D721Med (cell line): ENCODE data around the gene GNRHR.

Experiments used
- DNase-seq: peaks from one replicate; pipeline ENCODE4 v3.0.0; 2011; ENCODE audit warnings: low spot score; ENCODE audit not compliant: insufficient read length
- FAIRE-seq: peaks from 2 replicates; lab custom pipeline; 2011; peaks lifted over from hg19 to GRCh38; lab: Jason Lieb, UNC
- TF ChIP-seq, protein P1 (sequence below): IDR thresholded peaks from 2 replicates; pipeline ENCODE4 v1.5.1; 2012; ENCODE audit warnings: mild to moderate bottlenecking, control low read depth; ENCODE audit not compliant: insufficient read depth; ENCODE audit errors: missing control alignments

GNRHR gene

GRCh38 chr4:67727124-67727850 is 26.9 kb downstream of the GNRHR start:
- no peak for DNase-seq
- TF ChIP-seq, protein P1, sequence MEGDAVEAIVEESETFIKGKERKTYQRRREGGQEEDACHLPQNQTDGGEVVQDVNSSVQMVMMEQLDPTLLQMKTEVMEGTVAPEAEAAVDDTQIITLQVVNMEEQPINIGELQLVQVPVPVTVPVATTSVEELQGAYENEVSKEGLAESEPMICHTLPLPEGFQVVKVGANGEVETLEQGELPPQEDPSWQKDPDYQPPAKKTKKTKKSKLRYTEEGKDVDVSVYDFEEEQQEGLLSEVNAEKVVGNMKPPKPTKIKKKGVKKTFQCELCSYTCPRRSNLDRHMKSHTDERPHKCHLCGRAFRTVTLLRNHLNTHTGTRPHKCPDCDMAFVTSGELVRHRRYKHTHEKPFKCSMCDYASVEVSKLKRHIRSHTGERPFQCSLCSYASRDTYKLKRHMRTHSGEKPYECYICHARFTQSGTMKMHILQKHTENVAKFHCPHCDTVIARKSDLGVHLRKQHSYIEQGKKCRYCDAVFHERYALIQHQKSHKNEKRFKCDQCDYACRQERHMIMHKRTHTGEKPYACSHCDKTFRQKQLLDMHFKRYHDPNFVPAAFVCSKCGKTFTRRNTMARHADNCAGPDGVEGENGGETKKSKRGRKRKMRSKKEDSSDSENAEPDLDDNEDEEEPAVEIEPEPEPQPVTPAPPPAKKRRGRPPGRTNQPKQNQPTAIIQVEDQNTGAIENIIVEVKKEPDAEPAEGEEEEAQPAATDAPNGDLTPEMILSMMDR, result no peak
- FAIRE-seq, result no peak

- TF ChIP-seq, protein P1, result no peak
- no peak for FAIRE-seq
- DNase-seq, result no peak
Measured at GRCh38 chr4:67725981-67726380, 28.2 kb downstream of the GNRHR start.

DNA sequence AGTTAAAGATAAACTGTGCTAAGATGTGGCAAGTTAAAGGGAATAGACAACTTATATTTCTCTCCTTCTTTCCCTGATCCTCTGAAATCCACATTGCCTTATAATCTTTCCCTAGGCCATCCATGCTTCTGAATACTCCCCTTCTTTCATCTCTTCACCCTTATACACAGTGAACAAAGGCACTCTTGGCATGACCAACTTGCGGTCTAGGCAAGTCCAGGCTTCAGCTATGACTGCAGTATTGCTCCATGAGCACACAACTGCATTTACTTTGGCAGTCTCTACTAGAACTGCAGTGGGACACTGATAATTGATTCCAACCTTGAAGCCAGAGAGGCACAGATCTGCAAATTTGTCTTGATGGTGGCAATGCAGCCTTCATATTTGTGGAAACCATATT is 29.1 kb downstream of the GNRHR start:
- FAIRE-seq (no peak), DNase-seq (no peak)
- TF ChIP-seq, protein P1, result no peak

GRCh38 chr4:67723949-67724348 is 30.2 kb downstream of the GNRHR start:
- DNase-seq, result no peak
- no peak for FAIRE-seq
- TF ChIP-seq, protein P1, result no peak

- DNase-seq, result no peak
- FAIRE-seq, result no peak
- TF ChIP-seq, protein P1, result no peak
Measured at GRCh38 chr4:67723341-67723740, 30.8 kb downstream of the GNRHR start.

GRCh38 chr4:67721770-67722597 is 32.2 kb downstream of the GNRHR start:
- TF ChIP-seq, protein P1, result no peak
- FAIRE-seq, result no peak
- no peak for DNase-seq
